Stimulated activated naive CD8-positive, alpha-beta T cell treated with anti-CD3 and anti-CD28 coated beads, Interleukin-15, amount 100 ng/mL, for 72 hours (primary cell): ENCODE data around the gene EDIL3.

Experiments used
- ATAC-seq: fragments of 150-1000 bp; cut with Tn5 transposase; 2 replicates; pipeline ENCODE4 v1.10.0; 2021; ENCODE audit warnings: mild to moderate bottlenecking, moderate library complexity
- DNase-seq, 2 donors: peaks; one replicate each; pipeline ENCODE4 v3.0.0; 2021 to 2022
- H3K27ac Mint-ChIP-seq, 2 donors: one replicate each; pipeline ENCODE4 v1.8.0; 2022; ENCODE audit warnings: mild to moderate bottlenecking in 2 of 2, mixed read lengths in 2 of 2, moderate library complexity in 2 of 2
- H3K27me3 Mint-ChIP-seq: one replicate; pipeline ENCODE4 v1.8.0; 2022; ENCODE audit warnings: mixed read lengths
- H3K4me1 Mint-ChIP-seq: one replicate; pipeline ENCODE4 v1.8.0; 2022; ENCODE audit warnings: mild to moderate bottlenecking, mixed read lengths
- H3K4me3 Mint-ChIP-seq, 2 donors: one replicate each; pipeline ENCODE4 v1.8.0; 2022; ENCODE audit warnings: mild to moderate bottlenecking in 2 of 2, mixed read lengths in 2 of 2, moderate library complexity in 1 of 2
- H3K9me3 Mint-ChIP-seq, 2 donors: one replicate each; pipeline ENCODE4 v1.8.0; 2022; ENCODE audit warnings: mixed read lengths in 2 of 2

The EDIL3 gene

DNA sequence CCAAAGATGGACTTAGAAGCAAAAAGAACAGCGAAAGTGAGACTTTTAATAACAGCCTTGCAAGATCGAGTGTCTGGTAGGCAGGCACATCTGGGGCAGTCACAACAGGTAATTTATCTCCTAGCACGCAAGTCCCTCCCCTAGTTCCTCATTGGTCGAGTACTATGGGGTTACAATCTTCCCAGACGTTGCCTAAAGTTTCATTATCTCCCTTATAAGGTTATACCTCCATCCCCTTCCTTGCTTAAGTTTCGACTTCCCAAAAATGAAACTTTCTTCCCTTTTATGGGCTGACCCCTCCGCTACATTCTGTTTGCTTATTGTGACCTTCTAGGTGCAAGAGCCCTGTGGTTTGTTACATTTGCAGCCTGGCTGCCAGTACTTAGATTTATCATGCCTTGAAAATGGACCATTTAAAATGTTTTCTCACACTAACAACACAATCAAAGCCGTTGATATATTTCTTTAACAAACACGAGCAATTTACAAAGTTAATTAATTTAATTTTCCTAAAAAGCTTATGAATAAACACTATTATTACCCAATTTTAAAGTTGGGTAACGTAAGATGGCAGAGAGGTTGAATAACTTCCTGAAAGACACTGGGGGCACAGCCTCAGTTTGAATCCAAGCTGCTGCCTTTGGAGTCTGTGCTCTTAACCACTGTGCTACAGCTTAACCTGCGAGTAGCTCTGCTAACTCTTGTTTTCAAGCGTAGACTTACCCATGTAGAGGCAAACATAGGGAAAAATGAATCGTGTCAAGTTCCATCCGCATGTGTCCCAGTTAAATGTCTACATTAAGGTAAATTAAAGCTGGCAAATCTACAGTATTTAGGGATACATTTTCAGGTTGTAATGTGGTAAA lies 91.7 kb downstream of the EDIL3 start:
- H3K27ac Mint-ChIP-seq = no peak overlapping the region
- H3K4me3 Mint-ChIP-seq = no peak overlapping the region
- peaks cover 6% of the 10 kb centered on the region for H3K27me3 Mint-ChIP-seq
- DNase-seq (no peak), ATAC-seq (no peak)
- H3K4me1 Mint-ChIP-seq = no peaks in the 10 kb centered on the region
- H3K9me3 Mint-ChIP-seq = peaks cover 0 to 6% of the 10 kb centered on the region in 2 donors

- peaks cover 6% of the 10 kb centered on the region for H3K27me3 Mint-ChIP-seq
- no peak overlapping the region for H3K4me3 Mint-ChIP-seq
- H3K4me1 Mint-ChIP-seq = no peaks in the 10 kb centered on the region
- no peak for DNase-seq
- H3K27ac Mint-ChIP-seq = no peak overlapping the region
- no peak for ATAC-seq
- H3K9me3 Mint-ChIP-seq = no peaks in the 10 kb centered on the region
These were observed 92.6 kb downstream of the EDIL3 start for GRCh38 chr5:84292000-84292642.

GRCh38 chr5:84290673-84291072 lies 94.0 kb downstream of the EDIL3 start:
- no peak for ATAC-seq
- Mint-ChIP-seq H3K4me1 (no peaks in the 10 kb centered on the region), H3K27me3 (peaks cover 6% of the 10 kb centered on the region), H3K4me3 (no peak overlapping the region), H3K9me3 (no peaks in the 10 kb centered on the region), H3K27ac (no peak overlapping the region)
- DNase-seq = no peak

- no peak for ATAC-seq
- Mint-ChIP-seq H3K9me3 (no peaks in the 10 kb centered on the region), H3K4me3 (no peak overlapping the region), H3K27me3 (peaks cover 6% of the 10 kb centered on the region), H3K4me1 (no peaks in the 10 kb centered on the region), H3K27ac (no peak overlapping the region)
- DNase-seq = no peak
These were observed 94.5 kb downstream of the EDIL3 start for GRCh38 chr5:84290161-84290560.

GRCh38 chr5:84287951-84288350 lies 96.7 kb downstream of the EDIL3 start:
- Mint-ChIP-seq H3K27me3 (peaks cover 6% of the 10 kb centered on the region), H3K27ac (no peak overlapping the region), H3K4me1 (no peaks in the 10 kb centered on the region), H3K9me3 (no peaks in the 10 kb centered on the region), H3K4me3 (no peak overlapping the region)
- no peak for DNase-seq
- ATAC-seq = no peak

DNA sequence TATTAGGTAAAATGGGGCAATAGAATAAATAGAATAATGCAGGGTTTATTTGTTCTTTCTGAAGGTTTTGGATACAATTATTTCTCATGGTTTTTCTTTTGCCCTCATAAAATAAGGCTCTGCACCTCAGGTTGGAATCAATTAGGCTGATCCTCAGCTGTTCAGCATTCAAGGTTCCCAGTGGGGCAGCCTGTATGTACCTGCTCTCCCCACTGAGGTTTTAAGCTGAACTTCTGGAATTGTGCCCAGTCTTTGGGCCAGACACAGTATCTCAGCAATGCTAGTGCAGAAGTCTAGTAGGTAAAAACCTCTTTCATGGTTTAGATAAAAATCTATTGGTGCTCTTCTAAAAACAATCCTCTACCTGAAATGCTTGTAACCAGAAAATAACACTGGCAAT lies 98.0 kb downstream of the EDIL3 start:
- Mint-ChIP-seq H3K4me3 (no peak overlapping the region), H3K4me1 (no peaks in the 10 kb centered on the region), H3K9me3 (no peaks in the 10 kb centered on the region), H3K27ac (no peak overlapping the region), H3K27me3 (peaks cover 6% of the 10 kb centered on the region)
- DNase-seq (no peak), ATAC-seq (no peak)

DNA sequence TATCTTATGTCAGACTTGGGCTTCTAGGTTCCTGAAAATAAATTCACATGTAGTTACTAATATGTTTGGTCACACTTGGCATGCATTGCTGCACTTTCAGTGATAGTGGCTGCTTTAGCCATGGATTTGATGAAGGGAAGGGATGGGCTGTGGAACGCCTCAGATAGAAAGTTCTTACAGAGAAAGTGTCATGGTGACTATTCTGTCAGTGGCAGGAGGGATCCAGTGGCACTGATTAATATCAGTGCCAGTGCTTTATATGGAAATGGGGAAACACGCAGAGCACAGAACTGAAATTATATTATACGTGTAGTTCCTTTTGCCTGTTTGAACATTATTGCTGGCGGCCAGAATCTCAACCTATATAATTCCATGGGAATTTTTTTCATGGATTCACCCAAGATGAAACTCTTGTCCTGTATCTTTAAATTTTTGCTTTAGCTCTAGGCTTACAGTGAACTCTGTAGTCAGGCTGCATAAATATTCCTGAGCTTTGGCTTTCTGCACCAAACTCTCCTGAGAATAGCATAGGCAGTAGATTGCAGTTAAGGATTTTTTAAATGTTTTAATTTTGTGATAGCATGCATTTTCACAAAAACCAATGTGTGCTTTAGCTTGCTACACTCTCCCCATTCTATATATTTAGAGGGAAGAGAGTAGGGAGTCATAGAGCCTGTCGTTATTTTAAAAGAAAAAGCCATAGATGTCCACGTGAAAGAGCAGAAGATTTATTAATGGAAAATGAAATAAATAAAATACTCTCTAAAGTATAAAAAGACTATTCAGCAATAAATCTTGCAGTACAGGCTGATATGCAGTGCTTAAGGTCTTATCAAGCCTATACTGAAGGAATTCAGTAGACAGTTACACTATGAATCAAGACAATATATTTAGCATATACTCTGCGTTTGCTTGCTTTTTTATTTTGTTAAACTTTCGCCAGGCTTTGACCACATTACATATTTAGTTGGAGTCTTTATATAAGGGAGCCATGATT lies 98.7 kb downstream of the EDIL3 start:
- H3K27ac Mint-ChIP-seq = no peak overlapping the region
- H3K4me3 Mint-ChIP-seq = no peak overlapping the region
- DNase-seq (no peak), ATAC-seq (no peak)
- no peaks in the 10 kb centered on the region for H3K9me3 Mint-ChIP-seq
- peaks cover 6% of the 10 kb centered on the region for H3K27me3 Mint-ChIP-seq
- H3K4me1 Mint-ChIP-seq = no peaks in the 10 kb centered on the region

DNA sequence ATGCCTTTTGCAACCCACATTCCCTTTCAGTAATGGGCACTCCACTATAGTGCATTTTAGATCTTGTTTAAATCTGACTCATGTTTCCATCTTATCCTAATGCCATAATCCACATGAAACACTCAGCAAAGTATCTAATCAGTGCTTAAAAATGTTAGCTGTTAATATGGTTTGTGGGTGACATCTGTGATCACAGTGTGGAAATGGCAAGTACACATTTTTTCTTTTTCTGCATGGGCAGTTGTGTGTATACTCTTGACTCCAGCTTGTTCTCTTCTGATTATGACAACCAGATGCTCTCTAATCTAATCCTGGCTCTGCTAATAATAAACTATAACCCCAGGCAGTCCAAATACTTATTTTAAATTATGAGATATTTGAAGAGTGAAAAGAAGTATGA lies 103.3 kb downstream of the EDIL3 start:
- DNase-seq = no peak
- H3K4me1 Mint-ChIP-seq = no peaks in the 10 kb centered on the region
- H3K4me3 Mint-ChIP-seq = no peak overlapping the region
- H3K27me3 Mint-ChIP-seq = no peaks in the 10 kb centered on the region
- H3K9me3 Mint-ChIP-seq = no peaks in the 10 kb centered on the region
- ATAC-seq = no peak
- no peak overlapping the region for H3K27ac Mint-ChIP-seq

DNA sequence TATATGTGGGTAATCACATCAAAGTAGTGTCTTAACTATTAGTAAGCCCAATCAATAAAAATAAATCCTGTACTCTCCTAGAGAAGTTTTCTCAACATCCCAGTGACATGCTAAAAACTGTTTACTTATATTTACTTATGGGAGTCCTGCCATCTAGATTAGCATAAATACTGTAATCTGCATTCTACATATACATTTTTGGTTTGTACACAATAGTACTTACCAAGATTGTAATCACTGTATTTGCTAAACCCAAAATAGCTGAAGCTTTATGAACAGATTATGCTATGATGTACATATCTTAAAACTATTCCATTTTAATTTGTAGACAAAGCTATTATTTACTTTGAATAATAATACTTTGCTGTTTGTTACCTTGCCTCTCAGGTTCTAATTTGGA lies 105.4 kb downstream of the EDIL3 start:
- H3K4me3 Mint-ChIP-seq = no peak overlapping the region
- H3K4me1 Mint-ChIP-seq = no peaks in the 10 kb centered on the region
- DNase-seq (no peak), ATAC-seq (no peak)
- no peaks in the 10 kb centered on the region for H3K9me3 Mint-ChIP-seq
- H3K27me3 Mint-ChIP-seq = no peaks in the 10 kb centered on the region
- no peak overlapping the region for H3K27ac Mint-ChIP-seq

DNA sequence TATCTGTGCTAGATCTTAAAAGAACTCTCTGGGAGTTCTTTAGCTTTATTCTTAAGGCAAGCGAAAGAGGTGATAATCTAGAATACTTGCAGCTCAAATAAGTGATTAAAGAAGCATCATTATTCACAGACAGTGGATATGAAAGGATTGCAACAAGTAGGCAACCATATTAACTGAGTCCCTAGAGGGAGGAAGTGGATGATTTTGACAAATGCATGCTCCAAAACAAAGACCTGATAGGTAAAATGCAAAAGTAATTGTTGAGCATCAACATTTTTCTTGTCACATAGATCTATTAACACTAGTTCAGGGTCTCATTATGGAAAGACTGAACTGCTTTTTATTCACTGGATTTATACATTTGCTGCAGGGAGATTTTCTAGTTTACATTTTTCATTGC lies 109.1 kb downstream of the EDIL3 start:
- ATAC-seq = no peak

DNA sequence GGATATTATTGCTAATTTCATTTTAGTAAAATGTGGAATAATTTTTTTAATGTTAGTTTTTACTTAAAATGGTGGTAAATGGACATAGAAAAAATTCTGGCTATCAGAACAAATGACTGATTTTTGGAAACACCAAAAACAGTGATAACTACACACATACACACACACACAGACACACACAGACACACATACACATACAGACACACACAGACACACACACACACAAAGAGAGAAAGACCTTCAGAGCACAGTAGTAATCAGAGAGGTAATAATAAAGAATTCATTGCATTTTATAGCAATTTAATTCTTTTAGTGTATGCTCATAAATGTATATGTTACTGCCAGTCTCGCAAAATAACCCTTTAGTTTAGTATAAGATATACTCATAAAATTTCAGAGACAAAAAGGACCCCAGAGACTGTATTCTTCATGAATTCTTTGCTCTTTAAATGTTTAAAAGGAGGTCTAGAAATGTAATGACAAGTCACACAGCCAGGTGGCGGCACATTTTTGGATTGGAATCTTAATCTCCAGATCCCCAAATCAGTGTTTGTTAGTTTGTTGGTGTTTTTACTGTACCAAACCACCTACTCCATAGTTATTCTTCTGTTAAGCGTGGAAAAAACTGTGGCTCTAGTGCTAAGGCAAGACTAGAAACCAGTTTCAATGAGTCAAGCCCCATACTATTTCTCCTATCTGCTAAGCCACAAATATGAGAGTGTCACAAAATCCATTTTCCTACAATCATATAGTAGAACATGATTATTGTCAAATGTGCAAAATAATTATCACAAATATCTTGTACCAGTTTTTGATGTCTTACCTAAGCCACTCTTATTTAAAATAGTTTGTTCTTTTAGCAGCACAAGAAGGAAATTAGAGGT lies 109.9 kb downstream of the EDIL3 start:
- ATAC-seq (no peak), DNase-seq (no peak)

More for the DNA sequence above, 109.1 kb downstream of the EDIL3 start:
- Mint-ChIP-seq H3K9me3 (no peaks in the 10 kb centered on the region), H3K27ac (no peak overlapping the region), H3K27me3 (no peaks in the 10 kb centered on the region), H3K4me3 (no peak overlapping the region), H3K4me1 (no peaks in the 10 kb centered on the region)
- no peak for DNase-seq

GRCh38 chr5:84273517-84273883 lies 111.2 kb downstream of the EDIL3 start:
- Mint-ChIP-seq H3K27me3 (no peaks in the 10 kb centered on the region), H3K4me1 (no peaks in the 10 kb centered on the region), H3K4me3 (no peak overlapping the region), H3K9me3 (no peaks in the 10 kb centered on the region), H3K27ac (no peak overlapping the region)
- ATAC-seq = no peak
- no peak for DNase-seq

More for the DNA sequence above, 109.9 kb downstream of the EDIL3 start:
- no peaks in the 10 kb centered on the region for H3K9me3 Mint-ChIP-seq
- no peak overlapping the region for H3K4me3 Mint-ChIP-seq
- no peaks in the 10 kb centered on the region for H3K27me3 Mint-ChIP-seq
- H3K27ac Mint-ChIP-seq = no peak overlapping the region
- H3K4me1 Mint-ChIP-seq = no peaks in the 10 kb centered on the region

- DNase-seq (no peak), ATAC-seq (no peak)
- H3K27me3 Mint-ChIP-seq = no peaks in the 10 kb centered on the region
- H3K4me1 Mint-ChIP-seq = no peaks in the 10 kb centered on the region
- no peak overlapping the region for H3K4me3 Mint-ChIP-seq
- H3K9me3 Mint-ChIP-seq = no peaks in the 10 kb centered on the region
- H3K27ac Mint-ChIP-seq = no peak overlapping the region
These were observed 111.7 kb downstream of the EDIL3 start for GRCh38 chr5:84272771-84273516.

- DNase-seq (no peak), ATAC-seq (no peak)
- H3K4me3 Mint-ChIP-seq = no peak overlapping the region
- no peaks in the 10 kb centered on the region for H3K4me1 Mint-ChIP-seq
- H3K9me3 Mint-ChIP-seq = no peaks in the 10 kb centered on the region
- no peaks in the 10 kb centered on the region for H3K27me3 Mint-ChIP-seq
- no peak overlapping the region for H3K27ac Mint-ChIP-seq
These were observed 118.7 kb downstream of the EDIL3 start for GRCh38 chr5:84265739-84266550.
